PC-3 (cell line): ENCODE measurements around the gene FBXL13.

Experiments used
- EZH2 ChIP-seq: fragments of 300-600 bp; sonication (generic); IDR thresholded peaks from one replicate; pipeline ENCODE4 v1.6.1; 2017; ENCODE audit warnings: antibody characterized with exemption, mild to moderate bottlenecking, low read length; ENCODE audit not compliant: unreplicated experiment
- TF ChIP-seq, protein P1 (sequence below): fragments of 300-600 bp; sonication (generic); conservative IDR thresholded peaks from 2 replicates; pipeline ENCODE4 v1.5.1; 2017; ENCODE audit warnings: antibody characterized with exemption, low read depth, mild to moderate bottlenecking, low read length

DNA sequence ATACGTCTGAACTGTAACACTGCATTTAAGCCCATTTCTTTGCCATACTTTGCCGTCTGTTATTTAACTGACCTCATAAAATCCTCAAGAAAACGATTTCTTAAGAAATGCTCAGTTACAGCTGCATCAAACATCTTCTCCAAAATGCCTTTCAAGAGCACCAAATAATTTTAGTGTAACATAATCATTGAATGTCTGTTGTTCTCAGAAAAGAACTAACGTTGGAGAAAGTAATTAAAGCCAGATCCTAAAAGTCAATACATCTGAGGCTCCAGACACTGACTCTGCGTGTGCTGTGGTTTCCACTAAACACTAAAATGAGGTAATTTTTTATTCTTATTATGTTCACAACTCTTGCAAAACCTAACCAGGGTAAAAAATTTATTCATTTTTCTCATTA lies 225.5 kb downstream of the FBXL13 start:
- TF ChIP-seq, protein P1, sequence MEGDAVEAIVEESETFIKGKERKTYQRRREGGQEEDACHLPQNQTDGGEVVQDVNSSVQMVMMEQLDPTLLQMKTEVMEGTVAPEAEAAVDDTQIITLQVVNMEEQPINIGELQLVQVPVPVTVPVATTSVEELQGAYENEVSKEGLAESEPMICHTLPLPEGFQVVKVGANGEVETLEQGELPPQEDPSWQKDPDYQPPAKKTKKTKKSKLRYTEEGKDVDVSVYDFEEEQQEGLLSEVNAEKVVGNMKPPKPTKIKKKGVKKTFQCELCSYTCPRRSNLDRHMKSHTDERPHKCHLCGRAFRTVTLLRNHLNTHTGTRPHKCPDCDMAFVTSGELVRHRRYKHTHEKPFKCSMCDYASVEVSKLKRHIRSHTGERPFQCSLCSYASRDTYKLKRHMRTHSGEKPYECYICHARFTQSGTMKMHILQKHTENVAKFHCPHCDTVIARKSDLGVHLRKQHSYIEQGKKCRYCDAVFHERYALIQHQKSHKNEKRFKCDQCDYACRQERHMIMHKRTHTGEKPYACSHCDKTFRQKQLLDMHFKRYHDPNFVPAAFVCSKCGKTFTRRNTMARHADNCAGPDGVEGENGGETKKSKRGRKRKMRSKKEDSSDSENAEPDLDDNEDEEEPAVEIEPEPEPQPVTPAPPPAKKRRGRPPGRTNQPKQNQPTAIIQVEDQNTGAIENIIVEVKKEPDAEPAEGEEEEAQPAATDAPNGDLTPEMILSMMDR: no peak
- no peak for TF ChIP-seq EZH2
